Adrenal gland (tissue), 12 donors: Measurements from ENCODE around the gene SHISAL2B. TPM values are rescaled to one million over a fixed set of nuclear protein-coding genes. Genes with fewer than 3 reads are reported as not detected.

Source experiments
- DNase-seq, 7 donors: peaks; one replicate each; pipeline ENCODE4 v3.0.0-alpha.2; 2019 to 2020
- H3K27ac ChIP-seq, 5 donors: fragments of 200-600 bp; sonication (generic) in 4 of 5; 1 replicate in 3 of 5; 2 replicates in 2 of 5; pipeline versions ENCODE4 v1.5.1 to v1.8.0; 2016 to 2020; ENCODE audit warnings: mild to moderate bottlenecking in 1 of 5
- H3K27me3 ChIP-seq: fragments of 200-600 bp; 2 replicates; pipeline ENCODE4 v1.8.0; 2021
- H3K36me3 ChIP-seq, 2 donors: fragments of 200-600 bp; replicated peaks in 1 of 2; 1 replicate in 1 of 2; 2 replicates in 1 of 2; pipeline versions ENCODE4 v1.5.1 to v1.8.0; 2018 to 2022
- H3K4me1 ChIP-seq, 2 donors: fragments of 200-600 bp; replicated peaks in 1 of 2; 1 replicate in 1 of 2; 2 replicates in 1 of 2; pipeline versions ENCODE4 v1.5.1 to v1.8.0; 2018 to 2021
- H3K4me3 ChIP-seq, 4 donors: fragments of 200-600 bp; sonication (generic) in 3 of 4; one replicate each; pipeline ENCODE4 v1.5.1; 2016 to 2018
- H3K9me3 ChIP-seq, 3 donors: fragments of 200-600 bp; sonication (generic) in 1 of 3; replicated peaks in 1 of 3; 1 replicate in 2 of 3; 2 replicates in 1 of 3; pipeline versions ENCODE4 v1.5.1 to v1.8.0; 2016 to 2021
- CTCF ChIP-seq, 6 experiments: fragments of 450-650 bp in 4 of 6; fragments of 200-600 bp in 2 of 6; sonication (generic) in 1 of 6; IDR thresholded peaks; 1 replicate in 5 of 6; 2 replicates in 1 of 6; pipeline versions ENCODE4 v1.5.1 to v1.8.0; 2016 to 2021; ENCODE audit warnings: antibody characterized with exemption in 6 of 6, mild to moderate bottlenecking in 2 of 6, moderate library complexity in 1 of 6
- POLR2A ChIP-seq, 2 donors: fragments of 450-650 bp; IDR thresholded peaks; one replicate each; pipeline ENCODE4 v1.6.1; 2017; ENCODE audit warnings: antibody characterized with exemption in 2 of 2, mild to moderate bottlenecking in 2 of 2, moderate library complexity in 1 of 2
- WGBS, 4 donors: extraction: QIAGEN DNeasy Blood & Tissue Kit in 2 of 4; methylation state at CpG; one replicate each; pipeline versions ENCODE4 v1.1.5 to v1.1.7; 2013 to 2017; 5-methylcytosine and 5-hydroxymethylcytosine counted together
- intact Hi-C, 2 donors: fragments of 100-400 bp; cut with DNase I; formaldehyde crosslinking; loops; one replicate each; pipeline versions ENCODE4 v1.14.1 to v1.15.0; 2022 to 2023
- polyA plus RNA-seq, 3 donors: library from polyadenylated mRNA; stranded (reverse); fragments of 200-250 nt in 2 of 3; fragments of 350-450 nt in 1 of 3; fragmentation: Illumina TruSeq in 1 of 3; extraction: RNeasy Lipid Tissue Mini Kit (QIAGEN cat#74804) in 1 of 3; gene quantifications; one replicate each; pipeline ENCODE4 v1.2.3, GENCODE V29; 2013 to 2014
- total RNA-seq, 9 donors: library from RNA; depleted of rRNA in 4 of 9; stranded (reverse); fragments of >200 nt in 4 of 9; fragments of 120-200 nt in 1 of 9; fragmentation: NEBNext Ultra II Directional in 1 of 9; extraction: Animal tissue kit (Norgen Biotek cat#: 25700) in 1 of 9; gene quantifications; one replicate each; pipeline versions ENCODE4 v1.1.0 to v1.2.4, GENCODE V29; 2013 to 2023
- donor health status: healthy with polysubstance abuse.
- donor health status: Bipolar disorder and iron deficiency.
- donor health status: DM: yes; HTN: yes; CAD: no.
- donor health status: DM: no; HTN: no; CAD: no.
- donor health status: DM: no; HTN: no; CAD: no.
- donor health status: DM: yes; HTN: yes; CAD: no.

The SHISAL2B gene
- total and polyA plus RNA-seq, 12 donors, result 0.10 TPM; not detected in 11

GRCh38 chr5:64685866-64686265, 4.4 kb upstream of the SHISAL2B start:
- Histone ChIP-seq H3K4me3 (no peak overlapping the region), H3K36me3 (no peaks in the 10 kb centered on the region), H3K4me1 (peaks cover 4 to 8% of the 10 kb centered on the region in 2 donors), H3K27ac (no peak overlapping the region), H3K9me3 (no peaks in the 10 kb centered on the region), H3K27me3 (peaks cover 22% of the 10 kb centered on the region)
- no peak for DNase-seq
- intact Hi-C loops, result no loop called here
- no peak for TF ChIP-seq POLR2A (IDR thresholded peaks at IDR 0.05)
- no peak for TF ChIP-seq CTCF (IDR thresholded peaks at IDR 0.05)
- WGBS, 4 donors, result 67 to 77% (median 73%) methylated on average over 5 of the region's 5 CpGs

DNA sequence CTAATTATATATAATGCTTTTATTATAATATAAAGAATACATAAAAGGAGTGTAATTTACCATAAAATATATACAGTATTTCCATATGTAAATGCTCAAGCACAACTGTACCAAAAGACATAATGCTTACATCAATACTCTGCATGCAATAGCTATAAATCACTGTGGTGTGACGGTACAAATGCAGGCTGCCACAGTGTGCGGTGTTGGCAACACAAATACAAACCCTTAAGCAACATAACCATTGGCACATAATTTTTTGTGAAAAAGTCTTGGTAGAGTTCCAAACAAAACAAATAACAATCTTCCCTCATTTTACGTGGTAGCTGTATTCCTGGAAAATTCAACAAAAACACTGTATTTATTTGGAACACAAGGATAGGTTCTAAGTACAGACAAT, 1.9 kb upstream of the SHISAL2B start:
- WGBS, 4 donors, result 66 to 80% (median 72%) methylated on average over 3 of the region's 3 CpGs
- peaks cover 28% of the 10 kb centered on the region for H3K27me3 ChIP-seq

DNA sequence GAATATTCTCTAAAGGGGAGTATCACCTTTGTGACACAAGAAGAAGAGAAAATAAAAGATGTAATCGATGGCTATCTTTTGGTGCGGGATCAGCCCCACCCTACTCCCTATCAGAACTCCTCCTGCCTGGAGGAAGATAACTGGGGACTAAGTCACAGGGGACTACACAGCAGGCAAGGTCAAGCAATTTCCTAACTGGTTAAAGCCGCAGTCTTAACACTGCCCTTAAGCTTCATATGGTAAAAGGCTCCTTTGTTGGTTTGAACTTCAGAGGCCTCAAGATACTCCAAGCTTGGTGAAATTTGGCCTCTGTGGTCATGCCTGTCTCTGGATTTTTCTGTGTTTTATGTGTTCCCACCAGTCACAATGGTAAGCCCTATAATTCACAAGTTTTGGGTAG, 1.3 kb upstream of the SHISAL2B start:
- no peak for DNase-seq

More for the DNA sequence above, 1.9 kb upstream of the SHISAL2B start:
- H3K4me3 ChIP-seq, result no peak overlapping the region
- H3K27ac ChIP-seq, result no peak overlapping the region
- H3K9me3 ChIP-seq, result no peaks in the 10 kb centered on the region
- no peaks in the 10 kb centered on the region for H3K36me3 ChIP-seq
- H3K4me1 ChIP-seq, result peaks cover 4 to 8% of the 10 kb centered on the region in 2 donors
- no peak for DNase-seq
- TF ChIP-seq CTCF (IDR thresholded peaks at IDR 0.05) (no peak), POLR2A (IDR thresholded peaks at IDR 0.05) (no peak)
- intact Hi-C loops, result no loop called here

GRCh38 chr5:64690104-64690416, 243 bp upstream of the SHISAL2B start:
- no peak overlapping the region for H3K27ac ChIP-seq
- peak overlapping the region in 1 of 4 donors; percentile 23 for H3K4me3 ChIP-seq
- H3K27me3 ChIP-seq, result peaks cover 28% of the 10 kb centered on the region
- DNase-seq, result no peak
- H3K4me1 ChIP-seq, result peaks cover 4 to 8% of the 10 kb centered on the region in 2 donors
- no peak for TF ChIP-seq POLR2A (IDR thresholded peaks at IDR 0.05)
- intact Hi-C loops, result no loop called here
- H3K36me3 ChIP-seq, result no peaks in the 10 kb centered on the region
- H3K9me3 ChIP-seq, result no peaks in the 10 kb centered on the region
- 0 to 3% (median 2%) methylated on average over 9 of the region's 9 CpGs for WGBS, 4 donors

More for the DNA sequence above, 1.3 kb upstream of the SHISAL2B start:
- H3K9me3 ChIP-seq, result no peaks in the 10 kb centered on the region
- H3K4me1 ChIP-seq, result peaks cover 4 to 8% of the 10 kb centered on the region in 2 donors
- peaks cover 28% of the 10 kb centered on the region for H3K27me3 ChIP-seq
- H3K36me3 ChIP-seq, result no peaks in the 10 kb centered on the region
- no peak for TF ChIP-seq POLR2A (IDR thresholded peaks at IDR 0.05)
- WGBS, 4 donors, result 79 to 91% (median 82%) methylated on average over 3 of the region's 3 CpGs
- no peak overlapping the region for H3K27ac ChIP-seq
- H3K4me3 ChIP-seq, result no peak overlapping the region
- intact Hi-C loops, result no loop called here

- peaks cover 4 to 8% of the 10 kb centered on the region in 2 donors for H3K4me1 ChIP-seq
- no peaks in the 10 kb centered on the region for H3K36me3 ChIP-seq
- no peak overlapping the region for H3K4me3 ChIP-seq
- intact Hi-C loops, result no loop called here
- H3K27me3 ChIP-seq, result peaks cover 28% of the 10 kb centered on the region
- no peak overlapping the region for H3K27ac ChIP-seq
- no peaks in the 10 kb centered on the region for H3K9me3 ChIP-seq
- DNase-seq, result no peak
- TF ChIP-seq CTCF (IDR thresholded peaks at IDR 0.05), result no peak
- TF ChIP-seq POLR2A (IDR thresholded peaks at IDR 0.05), result no peak
- 39 to 50% (median 42%) methylated on average over 2 to 3 of the region's 3 CpGs for WGBS, 4 donors
Measured at GRCh38 chr5:64691291-64691690, 988 bp downstream of the SHISAL2B start.
